ENCODE measurements around the gene BTLA.
"Not testable (repeated sequence)": the region's sequence is repeated elsewhere in the genome, so short reads cannot be mapped to it uniquely, and the experiment has no call there.

Gene BTLA

DNA sequence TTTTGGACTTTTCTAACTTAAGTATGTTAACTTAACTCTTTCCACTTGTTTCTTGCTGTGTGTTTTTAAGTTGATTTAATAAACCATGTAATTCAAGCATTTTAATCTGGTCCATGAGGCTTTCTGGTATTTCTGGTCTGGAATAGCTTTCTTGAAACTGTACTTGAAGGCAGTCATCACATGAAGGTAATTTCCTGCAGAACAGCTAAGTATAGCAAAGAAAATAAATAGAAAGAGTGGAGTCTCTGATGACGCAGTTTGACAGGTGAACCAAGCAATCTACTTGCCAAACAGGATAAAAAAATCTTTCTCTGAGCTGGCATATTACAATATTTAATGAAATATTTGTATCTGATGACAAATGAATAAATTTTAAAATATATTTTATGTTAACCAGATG is 74.9 kb downstream of the BTLA start:
- TF ChIP-seq, protein P1, sequence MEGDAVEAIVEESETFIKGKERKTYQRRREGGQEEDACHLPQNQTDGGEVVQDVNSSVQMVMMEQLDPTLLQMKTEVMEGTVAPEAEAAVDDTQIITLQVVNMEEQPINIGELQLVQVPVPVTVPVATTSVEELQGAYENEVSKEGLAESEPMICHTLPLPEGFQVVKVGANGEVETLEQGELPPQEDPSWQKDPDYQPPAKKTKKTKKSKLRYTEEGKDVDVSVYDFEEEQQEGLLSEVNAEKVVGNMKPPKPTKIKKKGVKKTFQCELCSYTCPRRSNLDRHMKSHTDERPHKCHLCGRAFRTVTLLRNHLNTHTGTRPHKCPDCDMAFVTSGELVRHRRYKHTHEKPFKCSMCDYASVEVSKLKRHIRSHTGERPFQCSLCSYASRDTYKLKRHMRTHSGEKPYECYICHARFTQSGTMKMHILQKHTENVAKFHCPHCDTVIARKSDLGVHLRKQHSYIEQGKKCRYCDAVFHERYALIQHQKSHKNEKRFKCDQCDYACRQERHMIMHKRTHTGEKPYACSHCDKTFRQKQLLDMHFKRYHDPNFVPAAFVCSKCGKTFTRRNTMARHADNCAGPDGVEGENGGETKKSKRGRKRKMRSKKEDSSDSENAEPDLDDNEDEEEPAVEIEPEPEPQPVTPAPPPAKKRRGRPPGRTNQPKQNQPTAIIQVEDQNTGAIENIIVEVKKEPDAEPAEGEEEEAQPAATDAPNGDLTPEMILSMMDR (IDR thresholded peaks at IDR 0.05; ENCODE audit: borderline replicate concordance, insufficient read depth, low read depth, low read length) = no peak
- no peak overlapping the region for H3K4me3 ChIP-seq (ENCODE audit: low read depth, low read length)

DNA sequence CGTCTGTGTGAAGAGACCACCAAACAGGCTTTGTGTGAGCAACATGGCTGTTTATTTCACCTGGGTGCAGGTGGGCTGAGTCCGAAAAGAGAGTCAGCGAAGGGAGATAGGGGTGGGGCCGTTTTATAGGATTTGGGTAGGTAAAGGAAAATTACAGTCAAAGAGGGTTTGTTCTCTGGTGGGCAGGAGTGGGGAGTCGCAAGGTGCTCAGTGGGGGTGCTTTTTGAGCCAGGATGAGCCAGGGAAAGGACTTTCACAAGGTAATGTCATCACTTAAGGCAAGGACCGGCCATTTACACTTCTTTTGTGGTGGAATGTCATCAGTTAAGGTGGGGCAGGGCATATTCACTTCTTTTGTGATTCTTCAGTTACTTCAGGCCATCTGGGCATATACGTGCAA is 76.4 kb downstream of the BTLA start:
- H3K4me3 ChIP-seq (ENCODE audit: low read depth, low read length) = not testable (repeated sequence)

DNA sequence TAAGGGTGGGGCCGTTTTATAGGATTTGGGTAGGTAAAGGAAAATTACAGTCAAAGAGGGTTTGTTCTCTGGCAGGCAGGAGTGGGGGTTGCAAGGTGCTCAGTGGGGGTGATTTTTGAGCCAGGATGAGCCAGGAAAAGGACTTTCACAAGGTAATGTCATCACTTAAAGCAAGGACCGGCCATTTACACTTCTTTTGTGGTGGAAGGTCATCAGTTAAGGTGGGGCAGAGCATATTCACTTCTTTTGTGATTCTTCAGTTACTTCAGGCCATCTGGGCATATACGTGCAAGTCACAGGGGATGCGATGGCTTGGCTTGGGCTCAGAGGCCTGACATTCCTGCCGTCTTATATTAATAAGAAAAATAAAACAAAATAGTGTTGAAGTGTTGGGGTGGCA is 80.7 kb downstream of the BTLA start:
- not testable (repeated sequence) for H3K4me3 ChIP-seq (ENCODE audit: low read depth, low read length)

DNA sequence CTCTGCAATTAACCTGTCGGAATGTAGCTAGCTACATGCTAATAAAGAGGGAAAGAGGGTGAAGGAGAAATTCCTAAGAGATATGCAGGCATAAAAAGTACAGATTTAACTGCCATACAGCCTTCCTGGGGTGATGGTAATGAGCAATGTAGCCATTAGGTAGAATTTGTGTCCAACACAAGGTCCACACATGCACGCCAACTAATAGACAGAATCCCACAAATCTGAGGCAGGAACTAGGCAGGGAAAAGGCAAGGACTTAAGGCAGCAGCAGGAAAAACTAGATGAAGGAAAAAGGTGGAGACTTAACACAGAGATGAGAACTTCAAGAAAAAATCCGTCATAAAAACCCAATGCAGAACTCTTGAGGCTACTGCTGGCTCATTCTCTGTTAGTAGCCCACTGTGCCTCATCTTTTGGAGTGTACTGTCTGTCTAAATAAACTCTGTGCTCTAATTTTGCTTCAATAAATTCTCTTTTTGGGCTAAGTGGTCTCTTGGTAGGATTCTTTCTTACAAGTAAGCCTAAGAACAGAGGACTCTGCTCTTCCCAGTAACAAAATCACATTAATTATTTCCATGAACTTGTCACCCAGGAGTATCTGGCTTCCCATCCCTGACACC is 81.5 kb downstream of the BTLA start:
- H3K4me3 ChIP-seq (ENCODE audit: low read depth, low read length) = no peak overlapping the region
- TF ChIP-seq, protein P1 (IDR thresholded peaks at IDR 0.05; ENCODE audit: borderline replicate concordance, insufficient read depth, low read depth, low read length) = no peak

DNA sequence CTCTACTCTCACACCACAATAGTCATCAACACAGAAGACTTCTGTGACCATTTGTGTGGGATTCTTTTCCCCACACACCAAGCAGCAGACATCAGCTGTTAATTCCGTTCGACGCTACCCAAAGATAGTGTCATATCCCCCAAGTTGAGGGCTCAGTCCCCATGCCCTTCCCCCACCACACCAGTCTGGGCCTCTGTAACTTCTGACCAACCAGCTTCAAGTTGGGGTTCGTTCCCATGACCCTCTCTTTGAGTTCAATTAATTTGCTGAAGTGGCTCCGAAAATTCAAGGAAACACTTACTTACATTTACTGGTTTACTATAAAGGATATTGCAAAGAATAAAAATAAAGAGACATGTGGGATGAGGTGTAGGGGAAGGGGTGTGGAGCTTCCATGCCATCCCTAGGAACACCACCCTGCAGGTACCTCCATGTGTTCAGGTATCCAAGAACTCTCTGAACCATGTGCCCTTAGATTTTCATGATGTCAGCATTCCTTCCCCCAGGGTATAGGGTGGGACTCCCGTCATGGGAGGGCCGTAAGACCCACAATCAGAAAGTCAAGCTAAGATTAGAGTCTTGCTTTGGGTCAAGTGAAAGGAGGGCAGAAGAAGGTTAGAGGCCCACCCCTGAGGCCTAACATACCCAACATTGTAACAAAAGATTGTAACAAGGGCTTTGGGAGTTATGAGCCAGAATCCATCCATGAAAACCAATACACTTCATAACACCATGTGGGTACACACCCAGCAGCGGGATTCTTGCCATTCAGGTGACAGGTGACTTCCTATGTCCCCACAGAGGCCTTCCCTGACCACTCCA is 82.7 kb downstream of the BTLA start:
- no peak overlapping the region for H3K4me3 ChIP-seq (ENCODE audit: low read depth, low read length)

DNA sequence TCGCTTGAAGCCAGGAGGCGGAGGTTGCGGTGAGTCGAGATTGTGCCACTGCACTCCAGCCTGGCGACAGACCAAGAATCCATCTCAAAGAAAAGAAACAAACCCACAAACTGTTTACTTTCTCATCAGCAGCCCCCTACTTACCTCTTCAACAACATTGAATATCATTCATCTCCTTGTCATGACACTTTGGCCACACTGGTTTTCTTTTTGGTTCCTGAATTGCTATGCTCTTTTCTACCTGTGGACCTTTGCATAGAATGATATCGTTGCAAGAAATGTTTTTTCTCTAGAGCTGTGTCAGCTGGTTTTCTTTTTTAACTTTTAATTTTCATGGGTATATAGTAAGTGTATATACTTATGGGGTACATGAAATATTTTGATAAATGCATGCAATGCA is 83.9 kb downstream of the BTLA start:
- no peak overlapping the region for H3K4me3 ChIP-seq (ENCODE audit: low read depth, low read length)
- TF ChIP-seq, protein P1 (IDR thresholded peaks at IDR 0.05; ENCODE audit: borderline replicate concordance, insufficient read depth, low read depth, low read length) = no peak

More for the DNA sequence above, 82.7 kb downstream of the BTLA start:
- TF ChIP-seq, protein P1 (IDR thresholded peaks at IDR 0.05; ENCODE audit: borderline replicate concordance, insufficient read depth, low read depth, low read length) = no peak

Measured in GM12875 (cell line).